Tibial nerve (tissue), 4 donors: Measurements from ENCODE around the gene GEMIN5.

ENCODE experiments used
- CTCF ChIP-seq, 5 experiments: fragments of 200-600 bp in 3 of 5; fragments of 450-650 bp in 2 of 5; sonication (generic) in 3 of 5; IDR thresholded peaks; one replicate each; pipeline ENCODE4 v1.5.1; 2016 to 2019; ENCODE audit warnings: antibody characterized with exemption in 5 of 5, mild to moderate bottlenecking in 3 of 5, moderate library complexity in 2 of 5
- EP300 ChIP-seq, 2 donors: sonication (generic); formaldehyde crosslinking; IDR thresholded peaks; one replicate each; pipeline ENCODE4 v1.6.1; 2017; ENCODE audit warnings: antibody characterized with exemption in 2 of 2, mild to moderate bottlenecking in 1 of 2

GRCh38 chr5:154899151-154899816, 38.7 kb downstream of the GEMIN5 start:
- no peak for TF ChIP-seq CTCF (IDR thresholded peaks at IDR 0.05)
- TF ChIP-seq EP300 (IDR thresholded peaks at IDR 0.05) = no peak
